Ureter (tissue), 1 donor: ENCODE measurements around the gene PLEKHA7. TPM values are rescaled to one million over a fixed set of nuclear protein-coding genes. Genes with fewer than 3 reads are reported as not detected.
"Not testable (repeated sequence)": the region's sequence is repeated elsewhere in the genome, so short reads cannot be mapped to it uniquely, and the experiment has no call there.

Experiments used
- DNase-seq: peaks from one replicate; pipeline ENCODE4 v3.0.0-alpha.2; 2020; ENCODE audit warnings: low spot score
- total RNA-seq: library from RNA; stranded (reverse); gene quantifications from one replicate; pipeline ENCODE4 v1.2.4, GENCODE V29; 2023
- donor health status: DM: yes; HTN: yes; CAD: no.

The PLEKHA7 gene, protein sequence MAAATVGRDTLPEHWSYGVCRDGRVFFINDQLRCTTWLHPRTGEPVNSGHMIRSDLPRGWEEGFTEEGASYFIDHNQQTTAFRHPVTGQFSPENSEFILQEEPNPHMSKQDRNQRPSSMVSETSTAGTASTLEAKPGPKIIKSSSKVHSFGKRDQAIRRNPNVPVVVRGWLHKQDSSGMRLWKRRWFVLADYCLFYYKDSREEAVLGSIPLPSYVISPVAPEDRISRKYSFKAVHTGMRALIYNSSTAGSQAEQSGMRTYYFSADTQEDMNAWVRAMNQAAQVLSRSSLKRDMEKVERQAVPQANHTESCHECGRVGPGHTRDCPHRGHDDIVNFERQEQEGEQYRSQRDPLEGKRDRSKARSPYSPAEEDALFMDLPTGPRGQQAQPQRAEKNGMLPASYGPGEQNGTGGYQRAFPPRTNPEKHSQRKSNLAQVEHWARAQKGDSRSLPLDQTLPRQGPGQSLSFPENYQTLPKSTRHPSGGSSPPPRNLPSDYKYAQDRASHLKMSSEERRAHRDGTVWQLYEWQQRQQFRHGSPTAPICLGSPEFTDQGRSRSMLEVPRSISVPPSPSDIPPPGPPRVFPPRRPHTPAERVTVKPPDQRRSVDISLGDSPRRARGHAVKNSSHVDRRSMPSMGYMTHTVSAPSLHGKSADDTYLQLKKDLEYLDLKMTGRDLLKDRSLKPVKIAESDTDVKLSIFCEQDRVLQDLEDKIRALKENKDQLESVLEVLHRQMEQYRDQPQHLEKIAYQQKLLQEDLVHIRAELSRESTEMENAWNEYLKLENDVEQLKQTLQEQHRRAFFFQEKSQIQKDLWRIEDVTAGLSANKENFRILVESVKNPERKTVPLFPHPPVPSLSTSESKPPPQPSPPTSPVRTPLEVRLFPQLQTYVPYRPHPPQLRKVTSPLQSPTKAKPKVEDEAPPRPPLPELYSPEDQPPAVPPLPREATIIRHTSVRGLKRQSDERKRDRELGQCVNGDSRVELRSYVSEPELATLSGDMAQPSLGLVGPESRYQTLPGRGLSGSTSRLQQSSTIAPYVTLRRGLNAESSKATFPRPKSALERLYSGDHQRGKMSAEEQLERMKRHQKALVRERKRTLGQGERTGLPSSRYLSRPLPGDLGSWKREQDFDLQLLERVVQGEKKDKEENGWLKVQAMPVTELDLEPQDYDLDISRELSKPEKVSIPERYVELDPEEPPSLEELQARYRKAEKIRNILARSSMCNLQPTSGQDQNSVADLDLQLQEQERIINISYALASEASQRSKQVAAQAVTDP
- 94.4 TPM for total RNA-seq

DNA sequence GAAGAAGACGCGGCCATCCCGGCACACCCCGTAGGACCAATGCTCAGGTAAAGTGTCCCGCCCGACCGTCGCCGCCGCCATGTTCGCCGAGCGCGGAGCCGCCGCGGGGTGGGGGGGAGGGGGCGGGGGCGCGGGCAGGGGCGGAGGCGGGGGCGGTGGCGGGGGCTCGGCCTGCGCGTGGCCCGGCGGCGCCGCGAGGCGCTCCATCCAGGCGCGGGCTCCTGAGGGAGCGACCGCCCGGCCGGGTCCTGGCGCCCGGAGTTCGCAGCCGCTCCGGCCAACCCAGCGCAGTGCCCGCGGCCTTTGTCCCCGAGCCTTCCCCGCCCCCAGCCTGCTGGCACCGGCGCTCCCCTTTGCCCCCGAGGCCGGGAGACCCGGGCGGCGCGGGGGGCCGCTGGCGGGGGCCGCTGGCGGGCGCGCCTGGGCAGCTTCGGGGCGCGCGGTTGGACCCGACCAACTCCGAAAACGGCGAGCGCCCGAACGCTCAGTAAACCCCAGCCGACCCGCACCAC, at the start of gene PLEKHA7:
TSS of gene PLEKHA7 (minus strand) at position 94 of the 512 bp plus-strand sequence. CDS start at position 81, 13 bp downstream.
- DNase-seq, result no peak

DNA sequence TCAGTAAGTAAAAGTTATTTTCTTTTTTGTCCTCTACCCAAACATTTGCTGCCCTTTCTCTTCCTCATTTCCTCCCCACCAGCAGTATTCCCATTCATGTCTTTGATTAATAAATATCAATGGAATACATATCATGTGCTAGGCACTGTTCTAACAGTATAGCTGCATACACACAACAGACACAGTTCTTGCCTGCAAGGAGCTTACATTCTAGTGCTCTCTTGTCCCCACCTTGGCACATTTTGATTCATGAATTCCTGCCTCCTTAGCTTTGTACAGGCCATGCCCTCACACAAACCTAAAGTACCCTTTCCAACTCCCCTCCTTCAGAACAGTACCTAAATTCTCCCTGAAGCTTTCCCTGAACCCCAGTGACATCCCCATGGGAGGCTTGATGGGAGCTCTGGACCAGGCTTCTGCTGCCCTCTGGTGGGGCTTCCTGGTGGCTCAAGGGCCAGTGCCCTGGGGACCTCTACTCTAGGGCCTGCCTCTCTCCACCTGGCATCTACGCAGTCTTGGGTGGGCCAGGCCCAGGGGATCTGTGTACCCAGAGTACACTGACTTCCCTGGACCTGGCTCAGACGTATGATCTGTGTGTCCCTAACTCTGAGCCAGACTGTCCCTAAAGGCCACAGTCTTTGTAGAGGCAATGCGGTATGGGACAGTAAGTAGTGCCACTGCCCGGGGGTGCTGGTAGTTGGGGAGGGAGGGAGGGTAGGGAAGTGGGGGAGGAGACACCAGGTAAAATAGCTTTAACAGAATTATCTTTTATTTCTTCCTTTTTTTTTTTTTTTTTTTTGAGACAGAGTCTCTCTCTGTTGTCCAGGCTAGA, 49.2 kb upstream of the PLEKHA7 start:
- peak; percentile 54 for DNase-seq

DNA sequence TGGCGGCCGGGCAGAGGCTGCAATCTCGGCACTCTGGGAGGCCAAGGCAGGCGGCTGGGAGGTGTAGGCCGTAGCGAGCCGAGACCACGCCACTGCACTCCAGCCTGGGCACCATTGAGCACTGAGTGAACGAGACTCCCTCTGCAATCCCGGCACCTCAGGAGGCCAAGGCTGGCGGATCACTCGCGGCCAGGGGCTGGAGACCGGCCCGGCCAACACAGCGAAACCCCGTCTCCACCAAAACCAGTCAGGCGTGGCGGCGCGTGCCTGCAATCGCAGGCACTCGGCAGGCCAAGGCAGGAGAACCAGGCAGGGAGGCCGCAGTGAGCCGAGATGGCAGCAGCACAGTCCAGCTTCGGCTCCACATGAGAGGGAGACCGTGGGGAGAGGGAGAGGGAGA, 36.9 kb upstream of the PLEKHA7 start:
- DNase-seq, result not testable (repeated sequence)

DNA sequence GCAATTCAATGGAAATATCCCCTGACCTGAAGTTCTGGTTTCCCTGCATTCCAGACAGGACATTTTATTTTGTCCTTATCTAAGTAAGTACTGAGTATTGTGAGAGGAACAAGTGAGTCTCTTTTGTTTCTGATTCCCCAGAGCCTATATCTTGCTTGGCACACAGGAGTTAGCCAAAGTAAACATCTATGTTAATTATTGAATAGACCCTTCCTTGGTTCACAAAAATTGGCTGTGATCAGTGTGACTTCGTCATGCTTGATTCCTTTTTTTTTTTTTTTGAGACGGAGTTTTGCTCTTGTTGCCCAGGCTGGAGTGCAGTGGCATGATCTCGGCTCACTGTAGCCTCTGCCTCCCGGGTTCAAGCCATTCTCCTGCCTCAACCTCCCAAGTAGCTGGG, 34.3 kb upstream of the PLEKHA7 start:
- DNase-seq, result not testable (repeated sequence)

DNA sequence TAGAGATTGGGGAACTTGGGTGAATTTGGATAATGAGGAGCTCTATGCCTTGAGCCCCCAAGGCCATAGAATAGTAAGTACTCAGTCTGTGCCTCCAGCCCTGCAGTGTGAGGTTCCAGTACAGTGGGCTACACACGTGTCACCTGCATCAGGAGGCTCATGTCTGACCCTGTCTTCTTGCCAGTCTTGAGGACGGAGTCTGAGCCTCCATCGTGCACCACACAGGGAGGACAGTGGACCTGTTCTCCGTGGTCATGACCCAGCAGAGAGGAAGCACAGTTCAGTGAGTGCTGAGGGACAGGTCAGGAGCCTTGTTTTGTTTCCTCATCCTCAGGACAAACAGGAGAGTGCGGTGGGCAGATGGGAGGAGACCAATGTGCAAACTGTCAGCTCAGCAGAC, 32.5 kb upstream of the PLEKHA7 start:
- DNase-seq, result no peak

DNA sequence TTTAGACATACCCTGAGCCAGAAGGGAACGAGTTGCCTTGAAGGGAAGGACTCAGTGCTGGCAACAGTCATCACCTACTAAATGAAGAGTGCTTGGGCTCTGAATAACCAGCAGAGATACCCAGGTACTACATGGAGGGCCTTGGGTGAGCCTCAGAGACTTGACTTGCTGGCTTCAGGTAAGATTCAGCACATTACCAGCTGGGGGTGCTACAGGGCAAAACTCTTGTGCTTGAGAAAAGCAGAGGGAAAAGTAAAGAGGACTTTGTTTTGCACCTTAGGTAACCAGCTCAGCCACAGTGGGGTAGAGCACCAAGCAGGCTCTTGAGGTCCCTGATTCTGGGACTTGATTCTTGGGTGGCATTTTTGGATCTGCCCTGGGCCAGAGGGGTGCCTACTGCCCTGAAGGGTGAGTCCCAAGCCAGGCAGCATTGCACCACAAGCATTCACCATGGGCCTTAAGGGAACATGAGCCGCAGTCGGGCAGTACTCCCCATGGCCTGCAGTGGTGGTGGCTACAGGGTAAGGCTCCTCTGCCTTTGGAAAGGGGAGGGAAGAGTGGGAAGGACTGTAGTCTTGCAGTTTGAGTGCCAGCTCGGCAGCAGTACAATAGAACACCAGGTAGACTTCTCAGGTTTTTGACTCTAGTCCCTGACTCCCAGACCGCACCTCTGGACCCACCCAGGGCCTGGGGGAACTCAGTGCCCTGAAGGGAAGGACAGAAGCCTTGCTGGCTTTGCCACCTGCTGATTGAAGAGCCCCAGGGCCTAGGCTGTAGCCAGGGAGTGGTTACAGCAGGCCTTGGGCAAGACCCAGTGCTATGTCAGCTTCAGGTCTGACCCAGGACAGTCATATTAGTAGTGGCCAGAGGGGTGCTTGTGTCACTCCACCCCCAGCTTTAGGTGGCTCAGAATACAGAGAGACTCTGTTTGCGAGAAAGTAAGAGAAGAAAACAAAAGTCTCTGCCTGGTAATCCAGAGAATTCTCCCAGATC, 22.7 kb upstream of the PLEKHA7 start:
- no peak for DNase-seq

DNA sequence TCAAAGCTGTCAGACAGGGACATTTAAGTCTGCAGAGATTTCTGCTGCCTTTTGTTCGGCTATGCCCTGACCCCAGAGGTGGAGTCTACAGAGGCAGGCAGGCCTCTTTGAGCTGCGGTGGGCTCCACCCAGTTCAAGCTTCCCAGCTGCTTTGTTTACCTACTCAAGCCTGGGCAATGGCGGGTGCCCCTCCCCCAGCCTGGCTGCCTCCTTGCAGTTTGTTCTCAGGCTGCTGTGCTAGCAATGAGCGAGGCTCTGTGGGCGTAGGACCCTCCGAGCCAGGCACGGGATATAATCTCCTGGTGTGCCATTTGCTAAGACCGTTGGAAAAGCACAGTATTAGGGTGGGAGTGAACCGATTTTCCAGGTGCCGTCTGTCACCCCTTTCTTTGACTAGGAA, 19.8 kb upstream of the PLEKHA7 start:
- not testable (repeated sequence) for DNase-seq

DNA sequence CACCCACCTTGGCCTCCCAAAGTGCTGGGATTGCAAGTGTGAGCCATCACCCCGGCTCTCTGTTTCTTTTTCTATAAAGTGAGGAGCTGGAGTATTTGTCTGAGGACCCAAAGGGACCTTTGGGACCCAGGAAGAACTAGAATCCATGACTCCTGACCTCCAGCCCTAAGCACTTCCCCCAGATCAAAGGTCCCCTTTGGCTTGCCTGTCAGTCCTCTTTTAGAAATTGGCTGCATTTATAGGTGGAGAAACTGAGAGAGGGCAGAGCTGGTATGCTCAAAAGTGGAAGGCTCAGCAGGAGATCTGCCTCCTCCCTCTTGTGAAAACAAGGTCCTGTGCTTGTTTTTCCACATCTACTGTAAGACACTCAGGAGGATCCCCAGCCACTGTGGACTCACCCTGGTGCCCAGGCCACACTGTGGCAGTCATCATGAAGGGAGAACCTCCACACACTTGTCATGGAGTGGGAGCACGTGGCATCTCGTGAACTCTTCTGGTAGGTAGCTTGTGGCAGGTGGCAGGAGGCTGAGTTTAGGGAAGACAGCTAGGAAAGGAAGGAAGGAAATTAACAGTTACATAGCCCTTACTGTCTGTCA, 12.4 kb upstream of the PLEKHA7 start:
- peak; percentile 7 for DNase-seq

DNA sequence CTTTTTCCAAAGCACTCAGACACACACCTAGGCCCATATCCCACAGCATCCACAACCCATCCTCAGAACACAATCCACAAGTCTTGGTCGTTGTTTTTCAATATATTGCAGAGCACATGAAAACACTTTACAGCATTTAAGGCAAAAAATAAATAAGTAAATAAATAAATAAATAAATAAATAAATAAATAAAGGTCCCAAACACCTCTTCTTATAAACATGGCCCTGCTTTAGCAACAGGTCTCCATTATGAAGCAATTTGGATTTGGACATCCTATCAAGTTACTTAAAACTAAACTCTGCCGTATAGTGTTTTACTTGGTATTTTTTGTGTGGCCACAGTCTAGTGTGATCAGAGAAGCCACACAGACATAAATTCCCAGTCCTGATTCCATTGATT, 10.7 kb upstream of the PLEKHA7 start:
- no peak for DNase-seq

DNA sequence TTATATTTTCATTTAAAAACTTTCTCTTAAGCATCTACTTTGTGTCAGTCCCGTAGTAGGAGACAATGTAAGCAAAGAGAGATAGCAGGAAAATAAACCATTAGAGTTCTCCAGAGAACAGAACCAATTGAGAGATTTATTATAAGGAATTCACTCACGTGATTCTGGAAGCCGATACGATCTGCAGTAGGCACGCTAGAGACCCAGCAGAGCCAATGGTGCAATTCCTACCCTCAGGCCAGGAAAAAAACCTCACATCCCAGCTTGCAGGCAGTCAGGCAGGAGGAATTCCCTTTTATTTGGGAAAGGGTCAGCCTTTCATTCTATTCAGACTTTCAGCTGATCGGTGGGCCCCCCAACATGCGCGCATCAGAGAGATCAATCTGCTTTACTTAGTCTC, 7.3 kb upstream of the PLEKHA7 start:
- DNase-seq, result no peak

DNA sequence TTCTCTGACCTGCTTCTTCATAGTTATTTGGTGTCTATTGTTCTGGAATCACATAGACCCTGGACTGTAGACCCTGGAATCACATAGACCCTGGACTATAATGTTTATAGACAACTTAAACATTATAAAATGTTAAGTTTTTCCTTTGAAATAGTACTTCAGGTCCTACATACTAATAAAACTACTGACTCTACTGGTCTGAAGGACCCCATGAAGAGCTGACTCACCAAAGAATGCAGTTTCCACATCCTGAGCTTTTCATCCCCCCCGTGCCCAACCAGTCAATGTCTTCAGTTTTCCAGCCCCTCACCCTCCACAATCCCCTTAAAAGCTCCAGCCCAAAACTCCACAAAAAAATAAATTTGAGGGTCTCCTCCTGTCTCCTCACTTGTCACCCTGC, 6.6 kb upstream of the PLEKHA7 start:
- DNase-seq, result no peak

DNA sequence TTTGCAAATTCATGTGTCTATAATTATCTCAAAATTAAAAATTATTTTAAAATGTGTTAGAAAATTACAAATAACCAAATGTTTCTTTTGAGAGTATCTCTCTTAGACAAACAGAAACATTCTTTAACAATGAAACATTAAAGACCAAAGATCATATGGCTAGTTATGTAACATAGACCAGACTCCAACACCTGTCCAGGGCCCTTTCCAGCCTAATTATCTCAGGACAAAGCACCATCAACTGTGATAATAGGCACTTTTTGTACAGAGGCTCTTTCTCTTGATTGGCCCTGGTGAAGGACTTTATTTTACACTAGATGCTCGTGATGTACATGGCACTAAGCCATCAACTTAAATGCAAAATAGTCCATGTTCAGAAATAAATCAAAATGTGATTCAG, 5.0 kb upstream of the PLEKHA7 start:
- DNase-seq, result no peak

DNA sequence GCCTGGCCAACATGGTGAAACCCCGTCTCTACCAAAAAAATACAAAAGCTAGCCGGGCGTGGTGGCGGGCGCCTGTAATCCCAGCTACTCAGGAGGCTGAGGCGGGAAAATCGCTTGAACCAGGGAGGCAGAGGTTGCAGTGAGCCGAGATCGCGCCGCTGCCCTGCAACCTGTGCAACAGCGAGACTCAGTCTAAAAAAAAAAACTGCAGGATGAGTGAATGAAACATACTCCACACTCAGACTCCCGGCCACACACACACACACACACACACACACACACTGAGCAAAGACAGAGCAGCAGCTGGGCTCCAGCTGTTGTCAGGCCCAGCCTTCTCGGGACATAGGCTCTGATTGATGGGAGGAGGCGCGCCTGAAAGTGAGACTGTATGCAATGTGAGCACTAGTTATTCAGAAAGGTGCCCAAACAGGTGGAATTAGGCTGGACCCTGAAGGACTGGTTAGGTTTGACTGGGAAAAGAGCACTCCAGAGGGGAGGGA, 1.5 kb upstream of the PLEKHA7 start:
- no peak for DNase-seq

DNA sequence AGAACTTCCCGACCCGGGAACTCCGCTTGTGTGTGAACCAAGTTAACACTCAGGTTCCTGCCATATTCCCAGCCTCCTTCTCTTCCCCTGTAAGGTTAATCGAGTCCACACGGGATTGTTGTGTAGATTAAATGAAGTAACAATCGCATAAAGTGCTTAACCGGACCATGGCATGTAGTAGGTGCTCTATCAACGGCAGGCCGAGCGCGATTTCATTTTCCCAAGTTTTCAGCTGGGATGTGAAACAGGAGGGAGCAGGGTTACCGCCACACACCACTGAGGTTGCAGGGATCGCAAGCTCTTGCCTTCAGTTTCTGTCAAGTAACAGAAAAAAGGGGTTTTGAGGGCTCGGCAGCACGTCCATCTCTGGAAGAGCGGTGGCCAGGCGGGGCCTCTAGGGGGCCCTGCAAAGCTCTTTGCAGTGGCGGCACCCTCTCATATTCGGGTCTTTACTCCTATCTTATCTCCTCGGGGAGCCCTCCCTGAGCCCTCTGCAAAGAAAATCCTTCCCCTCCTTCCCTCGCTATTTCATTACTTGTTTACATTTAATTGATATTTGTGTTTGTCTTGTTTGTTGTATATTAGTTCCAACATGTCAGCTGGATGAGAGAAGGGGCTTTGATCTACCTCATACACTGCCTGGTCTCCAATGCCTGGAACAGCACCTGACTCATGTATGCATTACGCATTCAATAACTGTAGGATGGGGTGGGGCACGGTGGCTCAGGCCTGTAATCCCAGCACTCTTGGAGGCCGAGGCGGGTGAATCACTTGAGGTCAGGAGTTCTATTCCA, 816 bp upstream of the PLEKHA7 start:
- no peak for DNase-seq

DNA sequence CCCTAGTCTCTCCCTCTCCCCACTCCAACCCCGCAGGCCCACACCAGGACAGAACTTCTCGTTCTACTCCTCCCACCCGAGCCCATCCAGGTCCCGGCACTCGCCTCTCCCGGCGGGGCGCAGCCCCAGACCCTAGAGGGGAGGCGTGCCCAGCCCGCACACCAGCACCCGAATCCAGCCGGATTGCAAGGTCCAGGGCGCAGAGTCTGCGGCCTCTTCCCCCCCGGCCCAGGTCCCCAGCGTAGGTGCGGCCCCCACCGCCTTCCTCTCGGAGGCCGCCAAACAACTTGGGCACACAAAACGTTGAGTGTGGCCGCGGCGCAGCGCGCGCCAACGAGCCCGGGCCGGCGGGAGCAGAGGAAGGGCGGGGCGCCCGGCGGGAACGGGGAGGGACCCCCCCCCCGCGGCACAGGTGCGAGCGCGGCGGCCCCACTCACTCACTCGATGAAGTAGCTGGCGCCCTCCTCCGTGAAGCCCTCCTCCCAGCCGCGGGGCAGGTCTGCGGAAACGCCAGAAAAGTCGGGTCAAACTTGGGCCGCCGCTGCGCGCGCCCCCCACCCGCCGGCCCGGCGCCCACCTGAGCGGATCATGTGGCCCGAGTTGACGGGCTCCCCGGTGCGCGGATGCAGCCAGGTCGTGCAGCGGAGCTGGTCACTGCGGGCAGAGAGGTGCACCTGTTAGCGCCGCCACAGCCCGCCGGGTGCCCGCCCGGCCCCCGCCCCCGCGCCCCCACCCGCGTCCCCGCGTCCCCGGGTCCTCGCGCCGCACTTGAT, 480 bp downstream of the PLEKHA7 start:
- DNase-seq, result no peak

DNA sequence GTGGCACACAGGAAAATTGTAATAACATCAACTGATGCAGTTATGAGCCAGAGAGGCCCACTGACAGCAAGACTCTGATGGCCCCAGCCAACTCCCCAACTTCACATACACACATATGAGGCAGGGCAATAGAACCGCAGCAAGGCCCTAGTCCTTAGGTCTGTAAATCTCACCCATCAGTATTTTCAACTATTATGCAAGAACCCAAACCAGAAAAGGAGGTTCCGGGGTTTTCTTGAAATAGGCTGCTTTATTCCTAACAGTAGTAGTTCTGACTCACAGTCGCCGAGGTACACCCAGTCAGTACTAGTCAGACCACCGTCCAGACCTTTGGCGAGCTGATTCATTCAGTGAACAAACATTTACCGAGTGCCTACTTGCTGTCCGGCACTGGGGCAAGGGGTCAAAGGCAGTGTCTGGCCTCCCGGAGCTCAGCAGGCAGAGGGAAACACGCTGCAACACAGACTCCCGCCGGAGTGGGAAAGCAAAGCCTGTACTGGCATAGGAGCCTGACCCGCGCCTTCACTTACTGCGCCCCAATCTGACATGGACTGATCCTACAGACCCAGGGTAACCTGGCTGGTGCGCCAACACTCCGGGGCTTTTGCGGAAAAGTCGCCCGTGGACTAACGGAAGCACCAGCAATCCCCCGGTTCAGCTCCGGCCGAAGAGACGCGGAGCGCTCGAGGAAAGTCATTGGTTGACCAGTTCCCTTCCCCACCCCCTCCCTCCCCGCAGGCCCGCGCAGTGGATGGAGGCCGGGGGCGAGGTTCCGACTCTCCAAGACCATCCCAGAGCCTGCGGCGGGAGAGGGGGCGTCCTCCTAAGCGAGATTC, 1.3 kb downstream of the PLEKHA7 start:
- DNase-seq, result peak; percentile 75
